ENCODE results near the gene FRMPD4. TPM values are rescaled to one million over a fixed set of nuclear protein-coding genes. Genes with fewer than 3 reads are reported as not detected.
A peak's percentile ranks its signal among the peaks of the same experiment; 100 is the strongest.

FRMPD4 gene
- polyA plus RNA-seq, 10 donors, result 0.31 to 1.6 (median 0.68) TPM

GRCh38 chrX:12210196-12210815 lies 72.0 kb downstream of the FRMPD4 start:
- DNase-seq, result peak; percentile 37 to 60 (median 42)

DNA sequence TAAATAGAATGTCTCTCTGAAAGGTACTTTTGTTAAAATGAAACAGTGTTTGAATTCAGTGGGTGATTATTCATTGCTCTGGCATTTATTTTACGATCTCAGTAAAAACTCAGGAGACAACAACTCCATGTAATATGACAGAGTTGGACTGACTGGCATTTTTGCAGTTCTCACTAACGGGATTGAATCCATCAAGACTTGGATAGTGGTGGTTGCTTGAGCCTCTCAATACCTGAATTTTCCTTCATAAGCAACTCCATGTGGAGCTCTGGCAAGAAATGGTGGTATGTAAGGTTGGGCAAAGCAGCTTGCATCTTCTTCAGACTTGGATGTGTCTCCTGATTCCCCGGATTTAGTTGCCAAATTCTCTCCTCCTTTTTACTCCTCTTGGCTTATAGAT lies 72.7 kb downstream of the FRMPD4 start:
- DNase-seq, result peak; percentile 8 to 28 (median 11)

DNA sequence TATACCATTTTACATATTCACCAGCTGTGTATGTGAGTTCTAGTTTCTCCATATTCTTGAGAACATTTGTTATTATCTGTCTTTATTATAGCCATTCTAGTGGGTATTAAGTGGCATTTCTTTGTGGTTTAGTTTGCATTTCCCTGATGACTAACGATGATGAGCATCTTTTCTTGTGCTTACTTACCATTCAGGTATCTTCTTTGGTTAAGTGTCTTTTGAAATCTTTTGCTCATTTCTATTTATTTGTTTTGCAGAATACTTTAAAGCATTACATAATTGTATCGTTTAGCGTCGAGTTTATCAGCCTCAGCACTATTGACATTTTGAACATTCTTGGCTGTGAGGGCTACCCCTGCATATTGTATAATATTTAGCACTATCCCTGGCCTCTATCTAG lies 85.4 kb downstream of the FRMPD4 start:
- DNase-seq, result no peak

DNA sequence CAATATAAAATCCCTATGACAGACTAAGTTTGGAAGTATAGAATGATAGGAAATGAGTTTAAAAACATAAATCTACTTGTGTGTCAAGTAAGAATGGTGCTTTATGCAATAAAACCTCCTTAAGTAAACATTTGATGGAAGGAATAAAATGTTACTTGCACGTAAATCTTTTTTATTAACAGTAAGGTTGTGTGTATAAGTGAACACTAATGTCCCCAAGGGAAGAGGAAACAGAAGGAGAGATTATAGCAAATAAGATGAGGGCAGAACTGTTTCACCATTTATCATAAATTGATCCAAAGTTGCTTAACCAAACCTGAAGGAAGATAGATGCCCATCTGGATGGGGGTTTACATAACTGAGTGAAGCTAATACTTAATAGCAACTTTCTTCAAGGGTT lies 86.8 kb downstream of the FRMPD4 start:
- DNase-seq, result no peak

- no peak for DNase-seq
Observed at GRCh38 chrX:12227412-12228041, 89.3 kb downstream of the FRMPD4 start.

DNA sequence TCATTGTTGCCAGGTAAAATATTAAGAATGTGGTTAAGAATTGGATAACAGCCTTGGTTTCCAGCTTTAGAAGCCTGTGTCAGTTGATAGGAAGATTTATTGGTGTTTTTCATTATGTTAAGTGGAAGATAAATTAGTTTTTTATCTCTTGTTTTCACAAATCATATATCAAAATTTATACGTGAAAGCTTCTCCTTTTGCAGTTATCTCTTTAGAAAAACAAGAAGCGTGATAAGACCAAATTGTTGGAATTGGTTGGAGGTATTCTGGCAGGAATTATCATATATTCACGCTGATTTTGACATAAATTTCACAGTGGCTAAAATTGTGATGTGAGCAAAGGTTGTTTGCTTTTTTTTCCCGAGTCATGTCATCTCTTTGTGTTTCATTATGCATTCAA lies 90.6 kb downstream of the FRMPD4 start:
- no peak for DNase-seq

DNA sequence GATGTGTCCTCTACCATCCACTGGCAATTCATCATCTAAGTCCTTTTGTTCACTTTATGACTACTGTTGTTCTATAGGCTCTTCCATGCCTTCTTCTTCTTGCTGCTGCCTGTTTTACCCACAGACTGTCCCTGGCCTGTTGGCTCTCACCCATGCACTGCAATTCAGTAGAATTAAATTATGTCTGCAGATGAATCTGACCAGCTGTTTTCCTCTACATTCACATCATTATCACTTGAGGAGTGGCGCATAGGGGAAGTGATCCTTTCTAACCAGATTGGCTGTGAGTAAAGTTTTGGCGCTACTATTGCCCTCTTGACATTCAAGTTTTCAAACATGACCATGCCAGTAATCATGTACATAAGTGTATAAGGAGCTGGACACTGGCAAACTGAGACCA lies 91.7 kb downstream of the FRMPD4 start:
- no peak for DNase-seq

- DNase-seq, result no peak
Observed at GRCh38 chrX:12234534-12235329, 96.5 kb downstream of the FRMPD4 start.

DNA sequence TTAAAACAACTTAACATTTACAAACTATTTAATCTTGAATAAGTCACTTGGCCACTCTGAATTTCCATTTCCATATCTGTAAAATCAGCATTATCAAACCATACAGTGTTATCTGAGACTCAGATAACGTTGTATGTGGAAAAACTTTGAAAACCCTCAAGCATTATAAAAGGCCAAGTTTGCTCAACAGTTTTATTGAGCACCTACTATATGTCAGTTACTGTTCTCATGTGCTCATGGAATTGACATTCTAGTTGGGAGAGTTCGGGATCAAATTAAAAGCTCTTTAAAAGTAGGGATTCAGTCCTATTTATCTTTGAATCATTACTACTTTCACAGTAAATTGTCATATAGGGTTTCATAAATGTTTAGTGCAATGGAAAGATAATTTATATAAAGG lies 97.9 kb downstream of the FRMPD4 start:
- DNase-seq, result no peak

DNA sequence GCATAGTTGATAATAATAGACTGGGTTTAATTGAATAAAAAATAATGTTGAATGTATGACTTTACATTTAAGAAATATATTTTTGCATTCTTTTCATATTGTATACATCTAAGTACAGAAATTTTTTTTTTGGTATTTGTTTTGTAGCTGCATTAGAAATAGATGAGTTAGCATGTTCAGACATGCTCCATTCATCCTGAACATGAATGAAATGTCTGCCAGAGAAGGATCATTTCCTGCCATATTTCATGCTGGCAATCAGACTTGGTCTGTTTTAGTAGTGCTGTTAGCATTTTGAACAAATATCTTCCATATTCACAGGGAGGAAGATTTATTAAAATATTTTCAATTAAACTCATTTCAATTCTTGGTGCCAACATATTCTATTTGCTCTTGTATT lies 98.9 kb downstream of the FRMPD4 start:
- no peak for DNase-seq

DNA sequence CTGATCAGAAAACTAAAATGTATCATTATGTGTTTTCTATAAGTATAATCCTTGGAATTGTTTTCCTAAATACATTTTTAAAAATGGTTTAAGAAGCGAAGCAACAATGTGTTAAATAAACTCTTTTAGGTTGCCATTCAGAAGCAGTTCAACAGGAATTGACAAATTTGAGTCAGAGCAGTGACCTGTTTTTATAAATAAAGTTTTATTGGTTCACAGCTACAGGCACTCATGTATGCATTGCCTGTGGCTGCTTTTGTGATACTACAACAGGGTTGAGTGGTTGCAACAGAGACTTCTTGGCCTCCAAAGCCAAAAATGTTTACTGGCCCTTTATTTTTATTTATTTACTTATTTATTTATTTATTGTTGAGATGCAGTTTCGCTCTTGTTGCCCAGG lies 99.5 kb downstream of the FRMPD4 start:
- no peak for DNase-seq

- no peak for DNase-seq
Observed at GRCh38 chrX:12239356-12240082, 101.2 kb downstream of the FRMPD4 start.

DNA sequence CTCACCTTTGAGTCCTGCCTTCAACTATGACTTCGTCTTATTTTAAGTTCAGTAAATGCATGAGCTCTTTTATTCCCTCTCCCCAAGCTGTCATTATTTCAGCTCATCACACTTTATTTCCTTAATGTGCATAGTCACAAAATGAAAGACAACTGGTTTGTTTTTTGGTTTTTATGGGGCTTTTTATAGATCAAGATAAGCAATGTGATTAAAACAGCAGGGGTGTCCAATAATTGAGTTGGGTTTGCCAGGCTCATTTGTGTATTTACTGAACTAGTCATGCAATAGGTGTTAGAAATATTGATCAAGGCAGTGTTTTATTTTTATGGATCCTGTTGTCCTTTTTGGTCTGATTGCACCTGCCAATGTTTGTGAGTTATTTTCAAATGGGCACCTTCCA lies 102.2 kb downstream of the FRMPD4 start:
- no peak for DNase-seq

DNA sequence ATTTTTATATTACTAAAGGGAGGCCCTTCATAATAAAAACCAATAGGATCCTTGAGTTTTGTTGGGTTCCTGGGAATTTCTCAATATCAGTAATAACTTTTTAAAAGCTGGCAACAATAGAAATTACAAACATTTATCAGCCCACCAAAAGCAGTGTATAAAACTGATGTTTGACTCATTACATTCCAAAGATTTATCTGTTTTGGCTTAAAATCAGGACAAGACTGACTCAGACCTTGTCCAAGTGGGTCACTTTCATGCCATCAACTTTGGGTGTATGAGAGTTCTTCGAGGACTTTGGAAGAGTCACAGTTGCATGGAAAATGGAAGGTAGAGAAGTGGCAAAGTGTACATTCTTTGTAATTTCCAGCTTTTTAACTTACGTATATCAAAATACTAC lies 102.8 kb downstream of the FRMPD4 start:
- no peak for DNase-seq

GRCh38 chrX:12245650-12246645 lies 107.7 kb downstream of the FRMPD4 start:
- peak in 2 of 3 donors; percentile 3 to 29 for DNase-seq

GRCh38 chrX:12249997-12250396 lies 111.7 kb downstream of the FRMPD4 start:
- no peak for DNase-seq

DNA sequence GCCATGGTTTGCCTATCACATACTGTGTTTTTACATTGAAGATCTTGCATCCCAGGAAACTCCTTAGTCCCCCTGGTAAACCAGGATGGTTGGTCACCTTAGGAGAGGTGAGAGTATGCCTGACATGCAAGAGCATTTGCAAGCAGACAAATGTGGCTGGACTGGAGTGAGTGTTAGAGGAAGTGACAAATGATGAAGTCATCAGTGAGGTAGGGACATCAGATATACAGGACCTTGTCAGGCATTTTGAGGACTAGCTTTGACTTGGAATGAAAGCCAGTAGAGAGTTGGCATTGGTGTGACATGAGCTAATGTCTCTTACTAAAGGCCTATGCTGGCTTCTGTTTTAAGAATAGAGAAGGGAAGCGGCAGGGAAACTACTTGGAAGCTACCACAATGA lies 124.9 kb downstream of the FRMPD4 start:
- DNase-seq, result no peak

- DNase-seq, result no peak
Observed at GRCh38 chrX:12269484-12269883, 131.2 kb downstream of the FRMPD4 start.

- DNase-seq, result no peak
Observed at GRCh38 chrX:12278151-12278550, 139.9 kb downstream of the FRMPD4 start.

DNA sequence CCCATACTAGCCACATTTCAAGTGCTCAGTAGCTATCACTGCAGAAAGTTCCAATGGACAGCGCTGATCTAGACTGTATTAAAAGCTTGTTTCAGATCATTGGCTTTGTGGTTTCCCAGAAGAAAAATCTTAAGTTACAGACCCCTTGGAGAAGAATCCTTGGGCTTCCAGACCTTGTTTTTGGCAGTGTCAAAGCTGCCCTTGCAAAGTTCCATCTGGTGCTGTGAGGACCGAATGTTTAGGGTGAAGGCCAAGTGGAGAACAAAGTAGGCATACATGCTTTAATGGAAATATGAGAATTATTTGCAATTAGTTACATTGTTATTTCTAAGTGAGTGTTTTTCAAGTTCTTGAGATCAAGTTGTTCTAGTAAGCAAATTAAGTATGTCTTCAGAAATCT lies 144.7 kb downstream of the FRMPD4 start:
- no peak for DNase-seq

All from muscle of back (tissue), 11 donors.